Activated naive CD4-positive, alpha-beta T cell (primary cell): ENCODE results near the gene LY6G5C.
A peak's percentile ranks its signal among the peaks of the same experiment; 100 is the strongest.
"Not testable (repeated sequence)": the region's sequence is repeated elsewhere in the genome, so short reads cannot be mapped to it uniquely, and the experiment has no call there.

ENCODE experiments used
- DNase-seq, 4 experiments: peaks; one replicate each; lab custom pipeline; 2025; lab: John Stamatoyannopoulos, UW

Gene LY6G5C

GRCh38 chr6:31715022-31715958 lies 34.4 kb upstream of the LY6G5C start, which contains the start of gene LY6G6D:
LY6G6D (plus strand) TSS chr6:31715348; CDS start chr6:31715356, 8 bp downstream.
- no peak for DNase-seq

DNA sequence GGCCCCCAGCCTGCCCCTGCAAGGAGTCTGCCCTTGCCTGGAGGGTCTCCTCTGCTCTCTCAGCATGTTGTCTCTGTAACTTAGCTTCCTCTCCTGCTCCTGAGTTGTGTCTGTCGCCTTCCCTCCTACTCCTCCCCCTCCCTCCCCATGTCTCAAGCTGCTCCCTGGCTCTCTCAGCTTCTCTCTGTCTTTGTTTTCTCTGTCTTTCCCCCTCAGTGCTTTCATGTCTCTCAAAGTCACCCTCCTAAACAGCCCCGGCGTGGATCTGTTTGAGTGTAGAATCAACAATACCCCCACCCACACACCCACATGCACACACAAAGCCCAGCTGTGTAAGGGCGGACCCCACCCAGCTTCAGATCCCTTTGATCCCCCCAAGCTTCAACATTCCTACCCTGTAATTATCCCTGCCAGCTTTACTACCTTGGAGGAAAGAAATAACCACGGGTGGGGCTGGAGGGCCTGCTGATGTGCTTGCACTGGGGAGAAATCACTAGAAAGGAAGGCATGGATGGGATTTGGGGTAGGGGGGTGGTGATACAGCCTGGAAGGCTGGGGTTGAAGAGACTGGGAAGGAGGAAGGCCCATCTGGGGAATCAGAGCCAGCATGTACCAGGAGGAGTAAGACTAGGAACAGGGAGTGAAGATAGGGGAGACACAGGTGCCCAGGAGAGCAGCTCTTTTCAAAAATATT lies 33.3 kb upstream of the LY6G5C start:
- no peak for DNase-seq

GRCh38 chr6:31713465-31713864 lies 32.6 kb upstream of the LY6G5C start:
- no peak for DNase-seq

- DNase-seq: no peak
Measured at GRCh38 chr6:31712296-31712695, 31.4 kb upstream of the LY6G5C start.

DNA sequence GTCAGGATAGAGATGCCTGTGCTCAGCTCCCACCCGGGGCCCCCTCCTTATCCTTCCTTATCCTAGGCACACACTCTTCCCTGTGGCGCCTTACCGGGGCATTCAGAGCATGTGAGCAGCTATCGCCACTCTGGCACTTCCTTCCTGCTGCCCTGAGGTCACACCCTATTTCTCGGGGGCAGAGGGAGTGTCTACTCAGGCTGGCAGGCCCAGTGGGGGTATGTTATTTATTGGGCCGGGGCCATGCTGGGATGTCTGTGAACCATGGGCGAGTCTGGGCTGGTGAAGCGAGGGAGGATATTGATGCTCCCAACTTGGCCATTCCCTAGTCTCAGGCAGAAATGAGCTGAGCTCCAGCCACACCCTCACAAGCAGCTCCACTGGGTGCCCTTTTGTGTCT lies 30.4 kb upstream of the LY6G5C start:
- DNase-seq: no peak

DNA sequence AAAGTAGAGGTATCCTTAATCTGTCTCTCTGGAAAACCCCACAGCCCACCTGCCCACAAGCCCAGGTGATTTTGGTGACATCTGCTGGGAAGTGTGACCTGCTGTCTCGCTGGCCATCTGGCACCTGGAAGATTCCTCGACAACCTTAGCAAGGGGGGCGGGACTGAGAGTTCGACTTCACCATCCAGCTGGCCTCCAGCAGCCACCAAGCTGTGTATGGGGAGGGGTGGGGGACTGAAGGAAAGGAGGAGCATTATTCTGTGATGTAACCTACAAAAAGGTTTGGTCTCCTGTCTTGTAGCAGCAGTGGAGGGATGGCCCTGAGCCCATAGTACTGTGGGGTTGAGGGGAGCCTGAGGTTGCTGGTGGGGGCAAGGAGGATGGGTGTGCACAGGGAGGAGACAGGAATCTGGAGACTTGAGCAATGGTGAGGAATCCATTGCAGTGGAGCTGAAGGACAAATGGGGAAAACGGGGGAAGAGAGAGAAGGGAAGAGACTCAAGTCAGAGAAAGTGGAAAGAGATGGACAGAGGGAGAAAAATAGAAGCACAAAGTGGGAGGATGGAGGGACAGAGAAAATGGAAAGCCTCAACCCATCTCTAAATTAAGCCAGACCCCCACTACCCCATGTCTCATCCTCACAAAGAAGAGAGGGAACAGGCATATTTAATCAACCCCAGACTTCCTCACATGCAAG lies 29.8 kb upstream of the LY6G5C start:
- no peak for DNase-seq

DNA sequence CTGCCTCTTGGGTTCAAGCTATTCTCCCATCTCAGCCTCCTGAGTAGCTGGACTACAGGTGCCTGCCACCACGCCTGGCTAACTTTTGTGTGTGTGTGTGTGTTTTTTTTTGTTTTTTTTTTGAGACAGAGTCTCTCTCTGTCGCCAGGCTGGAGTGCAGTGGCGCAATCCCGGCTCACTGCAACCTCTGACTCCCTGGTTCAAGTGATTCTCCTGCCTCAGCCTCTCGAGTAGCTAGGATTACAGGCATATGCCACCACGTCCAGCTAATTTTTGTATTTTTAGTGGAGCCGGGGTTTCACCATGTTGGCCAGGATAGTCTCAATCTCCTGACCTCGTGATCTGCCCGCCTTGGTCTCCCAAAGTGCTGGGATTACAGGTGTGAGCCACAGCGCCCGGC lies 28.3 kb upstream of the LY6G5C start:
- not testable (repeated sequence) for DNase-seq

DNA sequence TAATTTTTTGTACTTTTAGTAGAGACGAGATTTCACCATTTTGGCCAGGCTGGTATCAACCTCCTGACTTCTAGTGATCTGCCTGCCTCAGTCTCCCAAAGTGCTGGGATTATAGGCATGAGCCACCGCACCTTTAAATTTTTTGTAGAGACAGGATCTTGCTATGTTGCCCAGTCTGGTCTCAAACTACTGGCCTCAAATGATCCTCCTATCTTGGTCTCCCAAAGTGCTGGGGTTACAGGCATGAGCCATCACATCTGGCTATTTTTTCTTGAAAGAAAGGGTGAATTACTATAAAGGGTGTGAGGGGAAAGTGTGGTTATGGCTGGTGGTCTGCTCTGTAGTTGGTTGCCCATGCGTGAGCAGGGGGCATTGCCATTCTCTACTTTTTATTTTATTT lies 27.4 kb upstream of the LY6G5C start:
- DNase-seq: no peak

DNA sequence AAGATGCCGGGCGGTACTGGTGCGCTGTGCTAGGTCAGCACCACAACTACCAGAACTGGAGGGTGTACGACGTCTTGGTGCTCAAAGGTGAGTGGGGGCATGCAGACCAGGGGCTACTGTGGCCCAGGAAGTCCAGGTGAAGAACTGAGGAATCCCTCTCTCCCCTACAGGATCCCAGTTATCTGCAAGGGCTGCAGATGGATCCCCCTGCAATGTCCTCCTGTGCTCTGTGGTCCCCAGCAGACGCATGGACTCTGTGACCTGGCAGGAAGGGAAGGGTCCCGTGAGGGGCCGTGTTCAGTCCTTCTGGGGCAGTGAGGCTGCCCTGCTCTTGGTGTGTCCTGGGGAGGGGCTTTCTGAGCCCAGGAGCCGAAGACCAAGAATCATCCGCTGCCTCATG lies 26.8 kb upstream of the LY6G5C start:
- no peak for DNase-seq

DNA sequence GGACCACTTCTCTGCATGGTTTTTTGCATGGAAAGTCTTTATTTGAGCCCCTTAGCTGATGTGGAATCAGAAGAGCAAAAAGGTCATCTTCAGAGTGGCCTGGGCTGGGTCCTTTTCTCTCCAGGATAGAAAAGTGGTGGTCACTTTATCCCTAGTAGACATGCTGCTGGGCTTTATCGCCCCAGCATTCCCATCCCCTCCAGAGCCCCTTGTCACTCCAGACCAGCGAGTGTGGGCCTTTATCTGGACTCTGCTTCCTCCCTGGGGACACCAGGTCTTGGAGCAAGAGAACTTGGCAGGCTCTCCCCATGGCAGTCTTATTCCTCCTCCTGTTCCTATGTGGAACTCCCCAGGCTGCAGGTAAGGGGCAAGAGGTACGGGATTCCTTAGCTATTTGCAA lies 25.7 kb upstream of the LY6G5C start, which contains the start of gene LY6G6F:
TSS of gene LY6G6F (plus strand) at position 268 of the 400 bp plus-strand sequence. CDS start at position 309, 41 bp downstream.
- DNase-seq: no peak

DNA sequence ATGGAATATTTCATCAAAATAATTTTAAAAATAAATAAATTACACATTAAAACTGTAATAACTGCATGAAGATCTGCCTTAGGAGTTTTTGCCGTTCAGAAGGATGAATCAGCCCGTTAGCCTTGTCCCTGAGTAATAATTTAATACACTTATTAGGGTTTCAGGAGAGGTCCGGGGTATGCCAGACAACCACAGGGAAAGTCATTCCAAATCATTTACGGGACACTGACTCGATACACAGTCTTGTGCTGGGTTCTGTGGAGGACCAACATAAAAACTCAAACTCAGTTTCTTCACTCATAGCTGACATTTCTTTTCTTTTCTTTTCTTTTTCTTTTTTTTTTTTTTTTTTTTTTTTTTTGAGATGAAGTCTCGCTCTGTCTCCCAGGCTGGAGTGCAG lies 25.1 kb upstream of the LY6G5C start:
- no peak for DNase-seq

DNA sequence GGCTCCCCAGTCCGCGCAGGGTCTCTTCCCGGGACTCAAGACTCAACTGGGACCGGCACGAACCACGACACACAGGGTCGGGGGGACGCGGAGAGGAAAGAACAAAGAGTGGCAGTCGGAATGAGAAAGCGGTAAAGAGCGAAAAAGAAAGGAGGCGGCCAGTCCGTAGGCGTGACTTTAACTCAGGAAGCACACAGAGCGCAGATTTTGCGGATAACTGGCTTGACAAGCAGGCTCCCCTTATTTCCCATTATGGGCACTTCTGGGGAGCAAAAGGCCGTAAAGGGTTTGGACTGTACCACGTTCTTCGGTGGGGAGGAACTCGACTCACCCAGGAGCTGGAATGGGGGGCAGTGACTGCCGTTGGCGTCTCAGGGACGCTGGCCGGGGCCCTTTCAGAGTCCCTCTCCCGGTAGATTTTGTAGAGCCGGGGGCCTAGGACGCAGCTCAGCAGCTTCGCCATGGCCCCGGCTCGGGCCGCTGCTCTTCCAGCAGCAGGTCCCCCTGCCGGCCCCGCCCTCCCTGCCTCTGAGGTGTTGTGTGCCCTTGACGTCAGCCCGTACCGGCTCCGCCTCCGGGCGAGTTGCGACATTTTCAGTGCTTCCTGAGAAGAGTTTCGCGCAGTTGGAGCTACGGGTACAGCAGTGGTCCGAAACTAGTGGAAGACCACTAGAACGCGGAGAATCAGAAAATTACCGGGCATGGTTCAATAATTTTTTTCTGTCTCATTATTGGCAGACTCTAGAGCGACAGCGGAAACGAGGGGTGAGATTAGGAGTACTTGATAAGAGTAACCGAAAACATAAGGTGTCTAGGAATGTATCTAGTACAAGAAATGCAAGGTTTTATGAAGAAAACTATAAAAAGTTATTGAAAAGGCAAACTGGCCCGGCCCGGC lies 22.2 kb upstream of the LY6G5C start, which contains the start of gene ABHD16A:
TSS of gene ABHD16A (minus strand) at position 506 of the 898 bp plus-strand sequence. CDS start at position 463, 43 bp downstream.
- peak; percentile 74 to 94 (median 84) for DNase-seq

DNA sequence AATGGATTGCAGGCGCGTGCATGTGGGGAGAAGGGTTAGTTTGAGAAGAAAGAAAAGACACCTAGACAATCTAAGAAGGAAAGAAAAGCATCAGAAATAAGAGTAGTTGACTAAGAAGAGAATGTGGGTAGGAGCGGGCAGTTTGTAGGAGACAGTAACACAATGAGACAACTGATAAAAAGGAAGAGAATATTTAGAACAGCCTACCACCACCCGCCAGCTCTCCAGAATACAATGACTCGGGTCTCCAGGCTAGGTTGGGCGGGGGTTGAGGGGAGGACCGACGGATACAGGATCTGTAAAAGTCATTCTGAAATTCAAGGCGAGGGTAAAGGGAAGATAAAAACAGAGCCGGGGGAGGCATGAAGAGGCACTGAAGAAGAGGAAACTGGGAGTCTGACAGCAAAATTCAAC lies 21.5 kb upstream of the LY6G5C start:
- DNase-seq: no peak

DNA sequence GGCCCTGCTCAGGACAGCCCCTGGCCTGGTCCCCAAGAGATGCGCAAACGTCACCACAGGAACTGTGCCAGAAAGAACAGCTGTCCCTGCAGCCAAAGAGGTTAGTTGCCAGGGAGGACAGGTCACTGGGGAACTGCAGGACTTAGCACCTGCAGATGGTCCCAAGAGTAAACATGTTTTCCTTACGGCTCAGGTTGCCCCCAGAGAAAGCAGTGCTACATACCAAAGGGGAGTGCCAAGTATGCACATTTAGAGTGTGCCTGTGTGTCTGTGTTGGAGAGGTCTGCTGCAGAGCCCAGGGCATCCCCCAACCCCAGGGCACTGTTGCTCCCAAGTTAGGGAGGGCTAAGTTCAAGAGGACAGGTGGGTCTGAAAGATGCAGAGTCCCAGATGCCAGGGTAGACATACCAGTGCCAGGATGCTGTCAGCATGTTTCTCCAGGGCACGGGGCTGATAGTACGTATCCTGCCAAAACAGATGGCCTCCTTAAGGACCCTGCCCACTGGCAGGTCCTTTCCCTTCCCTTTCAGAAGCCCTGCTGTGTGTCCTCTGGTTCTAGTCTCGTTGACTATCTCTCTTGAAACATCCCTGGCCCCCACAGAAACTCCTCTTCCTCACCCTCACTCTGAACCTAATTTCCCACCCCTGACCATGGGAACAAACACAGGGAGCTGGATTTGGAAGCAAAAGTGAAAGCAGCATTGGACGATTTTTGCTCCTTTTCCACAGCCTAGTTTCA lies 21.0 kb upstream of the LY6G5C start:
- no peak for DNase-seq

- DNase-seq: no peak
Measured at GRCh38 chr6:31700740-31701401, 20.0 kb upstream of the LY6G5C start.

- DNase-seq: no peak
Measured at GRCh38 chr6:31697555-31697954, 16.7 kb upstream of the LY6G5C start.

DNA sequence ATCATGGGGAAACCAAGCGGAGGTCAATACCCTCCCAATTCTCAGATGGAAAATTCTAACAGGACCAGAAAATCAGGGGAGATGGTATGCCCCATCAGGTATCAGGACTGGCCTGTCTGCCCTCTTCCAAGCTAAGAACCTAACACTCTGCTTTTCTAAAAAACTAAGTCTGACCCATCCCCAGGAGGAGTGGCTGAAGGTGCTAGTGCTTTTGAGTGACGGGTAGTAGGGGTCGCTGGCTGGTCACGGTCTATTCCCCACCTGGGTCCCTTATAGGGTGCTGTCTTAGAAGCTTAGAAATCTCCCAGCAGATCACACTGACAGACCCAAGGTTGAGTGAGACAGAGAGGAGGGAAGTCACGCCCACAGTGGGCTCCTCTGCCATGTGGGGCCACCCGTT lies 12.7 kb upstream of the LY6G5C start:
- DNase-seq: no peak

DNA sequence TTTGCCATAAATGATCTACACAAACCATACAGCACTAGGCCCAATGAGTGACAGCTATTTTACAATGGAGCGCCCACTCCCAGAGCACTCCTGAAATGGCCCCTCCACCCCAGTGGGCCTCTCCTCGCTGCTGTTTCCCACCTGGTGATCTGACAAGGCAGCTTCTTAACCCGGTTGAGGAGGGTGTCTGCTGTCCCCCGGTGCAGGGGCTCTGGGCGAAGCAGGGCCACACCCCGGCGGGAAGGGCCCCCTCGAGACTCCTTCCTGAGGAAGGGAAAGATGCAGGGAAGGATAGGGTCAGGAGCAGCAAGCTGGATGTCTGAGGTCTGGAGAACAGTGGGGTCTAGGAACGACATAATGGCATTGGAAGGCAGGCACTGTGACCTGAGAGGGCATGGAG lies 12.0 kb upstream of the LY6G5C start:
- DNase-seq: no peak

DNA sequence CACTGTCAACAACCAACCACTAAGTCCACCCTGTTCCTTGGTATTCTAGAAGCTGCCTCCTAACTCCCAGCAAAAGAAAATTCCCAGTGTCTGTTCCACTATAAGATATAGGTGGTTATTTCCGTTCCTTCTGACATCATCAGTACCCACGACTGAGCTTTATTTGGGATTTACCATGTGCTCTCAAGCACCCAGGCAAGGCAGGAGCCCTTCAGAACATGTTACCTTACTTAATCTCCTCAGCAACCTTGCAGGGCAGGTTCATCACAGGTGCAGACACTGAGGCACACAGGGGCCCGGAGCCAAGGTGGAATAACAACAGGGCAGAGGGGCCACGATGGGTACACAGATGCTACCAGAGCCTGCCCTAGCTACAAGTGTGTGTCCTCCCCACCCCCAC lies 11.5 kb upstream of the LY6G5C start:
- DNase-seq: no peak

- DNase-seq: no peak
Measured at GRCh38 chr6:31691564-31692108, 10.8 kb upstream of the LY6G5C start.
